Measurements from ENCODE around the gene PRL.

GRCh38 chr6:22279427-22279826, 17.4 kb downstream of the PRL start:
- TF ChIP-seq CTCF (conservative IDR thresholded peaks at IDR 0.05 in 1 of 2, IDR thresholded peaks at IDR 0.05 in 1 of 2; ENCODE audit: low read depth in 1 of 2, low read length in 2 of 2) (no peak), EZH2 (IDR thresholded peaks at IDR 0.05; ENCODE audit: low read length, missing control alignments) (no peak)
